ENCODE measurements around the gene AKAP13. TPM values are rescaled to one million over a fixed set of nuclear protein-coding genes. Genes with fewer than 3 reads are reported as not detected.

AKAP13 gene
- total and polyA plus RNA-seq, 2 of the 8 experiments (the other 6 are each of a cell fraction or from before 2014, with no cell fraction given), result 14.0 to 46.2 TPM

GRCh38 chr15:85388566-85389305, 8.3 kb downstream of the AKAP13 start:
- H3K79me2 ChIP-seq (ENCODE audit: control insufficient read depth in 1 of 2, insufficient read depth in 2 of 2, low read length in 2 of 2), result peaks cover 12 to 90% of the 10 kb centered on the region in 2 experiments
- no peak for TF ChIP-seq SIN3A (conservative IDR thresholded peaks at IDR 0.05 in 1 of 2, IDR thresholded peaks at IDR 0.05 in 1 of 2; ENCODE audit: low read depth in 1 of 2, low read length in 2 of 2)
- TF ChIP-seq EGR1 (IDR thresholded peaks at IDR 0.05; ENCODE audit: borderline replicate concordance, low read depth, low read length), result no peak
- no peak for TF ChIP-seq PHF8 (conservative IDR thresholded peaks at IDR 0.05; ENCODE audit: low read depth, low read length)
- TF ChIP-seq CEBPB (IDR thresholded peaks at IDR 0.05; ENCODE audit: low read depth, low read length), result no peak
- TF ChIP-seq TBP (IDR thresholded peaks at IDR 0.05; ENCODE audit: low read depth, low read length), result no peak
- TF ChIP-seq TEAD4 (IDR thresholded peaks at IDR 0.05; ENCODE audit: low read depth, low read length), result no peak
- no peak for TF ChIP-seq SIRT6 (IDR thresholded peaks at IDR 0.05; ENCODE audit: low read length)
- no peak for TF ChIP-seq CTCF (IDR thresholded peaks at IDR 0.05; ENCODE audit: control extremely low read depth in 1 of 3, insufficient read depth in 1 of 3, low read depth in 1 of 3, low read length in 3 of 3)
- no peak for TF ChIP-seq POLR2AphosphoS5 (IDR thresholded peaks at IDR 0.05; ENCODE audit: low read depth, low read length)
- TF ChIP-seq GABPA (IDR thresholded peaks at IDR 0.05; ENCODE audit: borderline replicate concordance, insufficient read depth, low read length), result no peak

More at GRCh38 chr15:85388566-85389305, 8.3 kb downstream of the AKAP13 start:
- H3K14ac ChIP-seq (ENCODE audit: insufficient read length), result no peak overlapping the region
- H3K4me3 ChIP-seq (ENCODE audit: extremely low read depth in 1 of 4, insufficient read depth in 2 of 4, low read depth in 3 of 4, low read length in 4 of 4), result no peak overlapping the region
- H3K4ac ChIP-seq (replicated peaks; ENCODE audit: insufficient read length, low read depth, low read length), result no peak overlapping the region
- WGBS, 2 experiments (ENCODE audit: extremely low coverage in 1 of 2, insufficient coverage in 1 of 2, insufficient read length in 1 of 2, insufficient replicate concordance in 2 of 2, low coverage in 1 of 2, low lambda C conversion rate in 2 of 2, missing lambda C conversion rate in 1 of 2), result 79% methylated on average over 5 of the region's 5 CpGs; no CpG with 5 or more reads in 1 of the 2 experiments
- no peak overlapping the region for H3K27ac ChIP-seq (ENCODE audit: low read depth, low read length)
- no peak overlapping the region for H4K91ac ChIP-seq (replicated peaks; ENCODE audit: insufficient read length, low read length)
- H2AK5ac ChIP-seq (ENCODE audit: low read depth, low read length), result no peak overlapping the region
- H3K79me1 ChIP-seq (ENCODE audit: low read depth, low read length), result peaks cover 7% of the 10 kb centered on the region
- H3K56ac ChIP-seq (replicated peaks; ENCODE audit: insufficient read length, low read depth, low read length), result no peak overlapping the region
- no peak overlapping the region for H2BK15ac ChIP-seq (ENCODE audit: low read length)
- H3K9ac ChIP-seq (replicated peaks in 1 of 4; ENCODE audit: extremely low read depth in 1 of 4, low read depth in 3 of 4, low read length in 3 of 4), result no peak overlapping the region; a peak in 1 of 7 replicates
- no peak overlapping the region for H3K4me2 ChIP-seq (ENCODE audit: insufficient read depth in 1 of 2, low read depth in 2 of 2, low read length in 2 of 2)
- H2BK5ac ChIP-seq (ENCODE audit: low read depth, low read length), result no peak overlapping the region
- no peak overlapping the region for H2BK120ac ChIP-seq (replicated peaks; ENCODE audit: low read depth, low read length)
- H4K5ac ChIP-seq (ENCODE audit: insufficient read length, low read depth, low read length), result no peak overlapping the region
- FAIRE-seq (no peak), DNase-seq (ENCODE audit: low read depth in 1 of 2, low spot score in 2 of 2) (no peak)
- no peaks in the 10 kb centered on the region for H3K9me3 ChIP-seq (ENCODE audit: insufficient read depth in 2 of 2, low read depth in 1 of 2, low read length in 1 of 2)
- H3K36me3 ChIP-seq (ENCODE audit: control insufficient read depth in 2 of 4, insufficient read depth in 4 of 4, low read length in 3 of 4), result no peaks in the 10 kb centered on the region
- H3K23ac ChIP-seq (ENCODE audit: insufficient read length), result no peak overlapping the region
- H3K18ac ChIP-seq (ENCODE audit: extremely low read depth, low read length), result no peak overlapping the region
- H2BK12ac ChIP-seq (ENCODE audit: low read depth, low read length), result no peak overlapping the region
- H3K27me3 ChIP-seq (replicated peaks in 1 of 4; ENCODE audit: control insufficient read depth in 3 of 4, extremely low read depth in 1 of 4, insufficient read depth in 3 of 4, low read length in 3 of 4), result no peaks in the 10 kb centered on the region
- no peak overlapping the region for H2AFZ ChIP-seq (ENCODE audit: low read length)
- peaks cover 12 to 17% of the 10 kb centered on the region in 2 experiments for H4K20me1 ChIP-seq (replicated peaks in 1 of 2; ENCODE audit: control insufficient read depth in 1 of 2, insufficient read depth in 2 of 2, low read length in 2 of 2)
- ChIA-PET POLR2A (ENCODE audit: partially characterized antibody) (interaction anchor here (1.5 kb wide), 1 partner anchor 9 kb away, joined by 5 read pairs; the partner anchor contains the start of gene AKAP13), CTCF (ENCODE audit: partially characterized antibody) (interaction anchor here (1.1 kb wide), 1 partner anchor 61 kb away, joined by 3 read pairs; no protein-coding TSS in a partner anchor)
- no peak overlapping the region for H2BK20ac ChIP-seq (ENCODE audit: low read length)
- H3K4me1 ChIP-seq (replicated peaks in 1 of 4; ENCODE audit: control insufficient read depth in 3 of 4, insufficient read depth in 4 of 4, low read length in 3 of 4), result peaks cover under 1 to 7% (median 4%) of the 10 kb centered on the region in 4 experiments; a peak in 3 of 7 replicates
- no peaks in the 10 kb centered on the region for H3K23me2 ChIP-seq (ENCODE audit: low read depth, low read length)
- no peak overlapping the region for H4K8ac ChIP-seq (ENCODE audit: extremely low read depth, insufficient read depth, low read length)

Measured in H1 (cell line).